Heart left ventricle (tissue), 13 donors: Measurements from ENCODE around the gene PPP2R2D.

ENCODE experiments used
- CTCF ChIP-seq, 12 donors: fragments of 200-600 bp; sonication (generic) in 4 of 12; IDR thresholded peaks; one replicate each; pipeline versions ENCODE4 v1.5.0 to v1.8.0; 2018 to 2022; ENCODE audit warnings: antibody characterized with exemption in 12 of 12, mild to moderate bottlenecking in 5 of 12
- POLR2A ChIP-seq, 2 donors: fragments of 450-650 bp; IDR thresholded peaks; one replicate each; pipeline ENCODE4 v1.6.1; 2017; ENCODE audit warnings: antibody characterized with exemption in 2 of 2, mild to moderate bottlenecking in 2 of 2, moderate library complexity in 2 of 2
- donor health status: ischemic (EF 13 %, LVEDD 7.1; RV severe dilation, severe dysfunction).
- donor health status: DM: no; HTN: yes; CAD: no.
- donor health status: DM: no; HTN: no; CAD: no.
- donor health status: ischemic (EF 25% LVEDD 6.9; RV normal size, moderate dysfunction).
- donor health status: ischemic (EF 25% LVEDD 5.7; RV mildly dilated, moderate dysfunction).
- donor health status: ischemic (EF 35%, LVEDD 5.7; RV mildly dilated, moderate dysfunction).
- donor health status: nonischemic (EF 11% LVEDD 7.7; RV severe dilation, severe dysfunction).
- donor health status: DM: yes; HTN: yes; CAD: no.
- donor health status: PGD.
- donor health status: ischemic (EF 29% LVEDD 5.4; RV normal size, mild dysfunction).
- donor health status: nonischemic (EF 23%, LVEDD 6.1; RV moderate dilation, normal function).

- TF ChIP-seq CTCF (IDR thresholded peaks at IDR 0.05) (no peak), POLR2A (IDR thresholded peaks at IDR 0.05) (no peak)
Measured at GRCh38 chr10:131980321-131980720, 79.5 kb downstream of the PPP2R2D start.
